Heart right ventricle (tissue), 16 donors: ENCODE measurements around the gene ERGIC2. TPM values are rescaled to one million over a fixed set of nuclear protein-coding genes. Genes with fewer than 3 reads are reported as not detected.
A peak's percentile ranks its signal among the peaks of the same experiment; 100 is the strongest.

Experiments
- ATAC-seq, 8 donors: fragments of 200-7000 bp; cut with Tn5 transposase; one replicate each; pipeline ENCODE4 v1.9.1; 2020; ENCODE audit warnings: mild to moderate bottlenecking in 8 of 8, moderate library complexity in 8 of 8, moderate number of reproducible peaks in 1 of 8
- DNase-seq, 2 donors: peaks; one replicate each; pipeline ENCODE4 v3.0.0-alpha.2; 2020
- H3K27ac ChIP-seq, 10 donors: fragments of 200-600 bp; sonication (generic) in 2 of 10; one replicate each; pipeline versions ENCODE4 v1.5.0 to v1.8.0; 2020 to 2022; ENCODE audit warnings: mild to moderate bottlenecking in 3 of 10
- H3K27me3 ChIP-seq, 7 donors: fragments of 200-600 bp; one replicate each; pipeline ENCODE4 v1.8.0; 2021 to 2022; ENCODE audit warnings: mild to moderate bottlenecking in 2 of 7
- H3K36me3 ChIP-seq, 9 donors: fragments of 200-600 bp; sonication (generic) in 1 of 9; one replicate each; pipeline versions ENCODE4 v1.5.0 to v1.8.0; 2020 to 2022; ENCODE audit warnings: mild to moderate bottlenecking in 2 of 9
- H3K4me1 ChIP-seq, 9 donors: fragments of 200-600 bp; sonication (generic) in 1 of 9; one replicate each; pipeline versions ENCODE4 v1.5.0 to v1.8.0; 2020 to 2022; ENCODE audit warnings: mild to moderate bottlenecking in 4 of 9
- H3K4me3 ChIP-seq, 10 donors: fragments of 200-600 bp; sonication (generic) in 2 of 10; one replicate each; pipeline versions ENCODE4 v1.5.0 to v1.8.0; 2020 to 2022; ENCODE audit warnings: mild to moderate bottlenecking in 7 of 10, moderate library complexity in 2 of 10
- H3K9me3 ChIP-seq, 11 donors: fragments of 200-600 bp in 10 of 11; sonication (generic) in 2 of 11; one replicate each; pipeline versions ENCODE4 v1.5.0 to v1.8.0; 2013 to 2022; ENCODE audit warnings: mild to moderate bottlenecking in 2 of 11, control low read depth in 1 of 11, moderate library complexity in 1 of 11
- CTCF ChIP-seq, 9 donors: fragments of 200-600 bp; sonication (generic) in 2 of 9; IDR thresholded peaks; one replicate each; pipeline versions ENCODE4 v1.5.0 to v1.8.0; 2021 to 2022; ENCODE audit warnings: antibody characterized with exemption in 9 of 9, mild to moderate bottlenecking in 5 of 9, moderate library complexity in 1 of 9
- WGBS, 2 donors: extraction: QIAGEN DNeasy Blood & Tissue Kit; methylation state at CpG; one replicate each; pipeline ENCODE4 v1.1.7; 2013; ENCODE audit warnings: inconsistent platforms in 1 of 2; 5-methylcytosine and 5-hydroxymethylcytosine counted together
- intact Hi-C, 10 donors: fragments of 100-400 bp; cut with DNase I; formaldehyde crosslinking; loops; one replicate each; pipeline versions ENCODE4 v1.11.1 to v1.14.2; 2022
- polyA plus RNA-seq, 2 donors: library from polyadenylated mRNA; stranded (reverse); fragments of 200-250 nt; gene quantifications; one replicate each; pipeline ENCODE4 v1.2.3, GENCODE V29; 2013
- total RNA-seq, 10 donors: library from RNA; stranded (reverse); fragmentation: NEBNext Ultra II Directional in 3 of 10; extraction: Animal tissue kit (Norgen Biotek cat#: 25700) in 3 of 10; gene quantifications; one replicate each; pipeline versions ENCODE4 v1.2.1 to v1.2.4, GENCODE V29; 2021 to 2023
- donor health status: Arrhythmogenic right ventricular cardiomyopathy.
- donor health status: ischemic (EF 13 %, LVEDD 7.1; RV severe dilation, severe dysfunction).
- donor health status: healthy with polysubstance abuse.
- donor health status: DM: no; HTN: yes; CAD: no.
- donor health status: DM: no; HTN: no; CAD: no.
- donor health status: ischemic (EF 25% LVEDD 6.9; RV normal size, moderate dysfunction).
- donor health status: ischemic (EF 25% LVEDD 5.7; RV mildly dilated, moderate dysfunction).
- donor health status: healthy.
- donor health status: DM: yes; HTN: yes; CAD: no.
- donor health status: Ischemic cardiomyopathy.
- donor health status: ischemic (EF 35%, LVEDD 5.7; RV mildly dilated, moderate dysfunction).
- donor health status: nonischemic (EF 11% LVEDD 7.7; RV severe dilation, severe dysfunction).
- donor health status: DM: yes; HTN: yes; CAD: no.
- donor health status: PGD.
- donor health status: ischemic (EF 29% LVEDD 5.4; RV normal size, mild dysfunction).
- donor health status: nonischemic (EF 23%, LVEDD 6.1; RV moderate dilation, normal function).

ERGIC2 gene
- total and polyA plus RNA-seq, 12 donors = 50.0 to 97.2 (median 85.0) TPM

- Histone ChIP-seq H3K4me3 (no peak overlapping the region), H3K36me3 (peaks cover 0 to 29% (median 0%) of the 10 kb centered on the region in 9 donors), H3K27ac (no peak overlapping the region), H3K27me3 (no peaks in the 10 kb centered on the region), H3K9me3 (no peaks in the 10 kb centered on the region), H3K4me1 (peaks cover 0 to 25% (median 11%) of the 10 kb centered on the region in 9 donors)
- TF ChIP-seq CTCF (IDR thresholded peaks at IDR 0.05) = no peak
- no peak for DNase-seq
- WGBS, 2 donors = 75 to 83% methylated on average over 2 of the region's 2 CpGs
- ATAC-seq = no peak
- intact Hi-C loops = no loop called here
Observed at GRCh38 chr12:29320295-29321085, 60.5 kb downstream of the ERGIC2 start.

GRCh38 chr12:29317556-29318363 lies 63.2 kb downstream of the ERGIC2 start:
- H3K27me3 ChIP-seq = no peaks in the 10 kb centered on the region
- peak; percentile 94 to 99 (median 96) for ATAC-seq
- peak; percentile 18 to 65 for DNase-seq
- 16 to 17% methylated on average over 8 of the region's 8 CpGs for WGBS, 2 donors
- peaks cover 0 to 22% (median 0%) of the 10 kb centered on the region in 9 donors for H3K36me3 ChIP-seq
- H3K4me3 ChIP-seq = peak overlapping the region in 6 of 10 donors; percentile 23 to 41 (median 30)
- no peaks in the 10 kb centered on the region for H3K9me3 ChIP-seq
- peak; percentile 48 to 96 (median 85) for TF ChIP-seq CTCF (IDR thresholded peaks at IDR 0.05)
- peaks cover 0 to 39% (median 11%) of the 10 kb centered on the region in 9 donors for H3K4me1 ChIP-seq
- H3K27ac ChIP-seq = peak overlapping the region in 9 of 10 donors; percentile 7 to 80 (median 69)
- intact Hi-C loops = loop anchor here (2.0 to 10.0 kb wide), 7 partner anchors 73 to 245 kb away; no protein-coding TSS in a partner anchor

- peaks cover 0 to 19% (median 0%) of the 10 kb centered on the region in 9 donors for H3K36me3 ChIP-seq
- H3K4me3 ChIP-seq = peak overlapping the region in 6 of 10 donors; percentile 23 to 41 (median 30)
- DNase-seq = peak; percentile 38 to 39
- WGBS, 2 donors = 14 to 20% methylated on average over 4 of the region's 4 CpGs
- peaks cover 0 to 39% (median 11%) of the 10 kb centered on the region in 9 donors for H3K4me1 ChIP-seq
- peak; percentile 49 to 83 (median 71) for ATAC-seq
- intact Hi-C loops = loop anchor here (2.0 to 10.0 kb wide), 7 partner anchors 72 to 244 kb away; no protein-coding TSS in a partner anchor
- H3K27me3 ChIP-seq = no peaks in the 10 kb centered on the region
- no peaks in the 10 kb centered on the region for H3K9me3 ChIP-seq
- no peak for TF ChIP-seq CTCF (IDR thresholded peaks at IDR 0.05)
- H3K27ac ChIP-seq = peak overlapping the region; percentile 7 to 80 (median 68)
Observed at GRCh38 chr12:29316752-29317151, 64.2 kb downstream of the ERGIC2 start.

GRCh38 chr12:29314416-29314815 lies 66.6 kb downstream of the ERGIC2 start:
- no peak for TF ChIP-seq CTCF (IDR thresholded peaks at IDR 0.05)
- H3K9me3 ChIP-seq = no peaks in the 10 kb centered on the region
- intact Hi-C loops = loop anchor here in 3 of 10 donors (5.0 to 10.0 kb wide), 3 partner anchors 70 to 240 kb away; partner anchors contain the start of gene FAR2 (in 1 of the 3)
- ATAC-seq = no peak
- DNase-seq = no peak
- peaks cover 0 to 35% (median 0%) of the 10 kb centered on the region in 9 donors for H3K36me3 ChIP-seq
- H3K27ac ChIP-seq = peak overlapping the region in 5 of 10 donors; percentile 53 to 80 (median 71)
- H3K4me3 ChIP-seq = no peak overlapping the region
- WGBS, 2 donors = 7 to 8% methylated on average over 2 of the region's 2 CpGs
- peaks cover 0 to 36% (median 11%) of the 10 kb centered on the region in 9 donors for H3K4me1 ChIP-seq
- no peaks in the 10 kb centered on the region for H3K27me3 ChIP-seq
